ENCODE results near the gene AHRR.

AHRR gene

GRCh38 chr5:456351-457194 is 135.1 kb downstream of the AHRR start:
- FAIRE-seq (no peak), DNase-seq (ENCODE audit: insufficient read length, low spot score) (no peak)
- no peak for TF ChIP-seq CTCF (IDR thresholded peaks at IDR 0.05; ENCODE audit: insufficient read depth, missing control alignments)

GRCh38 chr5:457195-457961 is 135.9 kb downstream of the AHRR start:
- TF ChIP-seq CTCF (IDR thresholded peaks at IDR 0.05; ENCODE audit: insufficient read depth, missing control alignments) = no peak
- DNase-seq (ENCODE audit: insufficient read length, low spot score) (no peak), FAIRE-seq (no peak)

DNA sequence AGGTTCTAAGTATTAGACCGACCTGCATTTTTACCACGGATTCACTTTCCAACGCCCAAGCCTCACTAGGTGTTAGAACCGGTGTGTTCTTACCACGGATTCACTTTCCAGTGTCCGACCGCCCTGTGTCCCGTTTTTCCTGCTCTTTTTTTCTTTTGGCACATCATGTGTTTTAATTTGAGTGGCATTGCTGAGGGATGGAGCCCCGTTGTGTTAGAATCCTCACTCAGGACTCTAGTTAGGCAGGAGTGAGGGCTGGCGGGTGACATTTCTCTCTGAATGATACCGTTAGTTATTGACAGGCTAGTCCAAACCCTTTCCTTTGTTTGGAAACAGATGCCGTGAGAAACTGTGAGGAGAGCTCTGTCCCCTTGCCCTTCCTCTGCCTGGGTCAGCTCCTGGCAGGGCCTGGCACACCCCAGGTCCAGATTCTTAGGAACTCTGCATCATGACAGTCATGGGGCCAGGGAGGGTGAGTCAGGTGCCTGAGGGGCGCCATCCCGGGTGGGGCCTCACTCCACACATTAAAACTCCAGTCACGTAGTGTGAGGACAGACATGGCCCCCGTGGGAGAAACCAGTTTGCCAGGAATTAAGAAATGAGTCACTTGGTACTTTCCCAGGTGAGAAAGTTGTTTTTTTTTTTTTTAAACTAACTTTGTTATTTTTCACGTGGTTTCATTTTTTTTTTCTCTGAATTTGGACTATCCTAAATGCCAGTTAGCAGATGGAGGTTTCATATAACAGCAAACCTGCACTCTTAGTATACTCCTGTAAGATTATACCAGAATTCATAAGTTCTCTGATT is 137.2 kb downstream of the AHRR start:
- no peak for TF ChIP-seq CTCF (IDR thresholded peaks at IDR 0.05; ENCODE audit: insufficient read depth, missing control alignments)
- DNase-seq (ENCODE audit: insufficient read length, low spot score) = no peak
- FAIRE-seq = no peak

DNA sequence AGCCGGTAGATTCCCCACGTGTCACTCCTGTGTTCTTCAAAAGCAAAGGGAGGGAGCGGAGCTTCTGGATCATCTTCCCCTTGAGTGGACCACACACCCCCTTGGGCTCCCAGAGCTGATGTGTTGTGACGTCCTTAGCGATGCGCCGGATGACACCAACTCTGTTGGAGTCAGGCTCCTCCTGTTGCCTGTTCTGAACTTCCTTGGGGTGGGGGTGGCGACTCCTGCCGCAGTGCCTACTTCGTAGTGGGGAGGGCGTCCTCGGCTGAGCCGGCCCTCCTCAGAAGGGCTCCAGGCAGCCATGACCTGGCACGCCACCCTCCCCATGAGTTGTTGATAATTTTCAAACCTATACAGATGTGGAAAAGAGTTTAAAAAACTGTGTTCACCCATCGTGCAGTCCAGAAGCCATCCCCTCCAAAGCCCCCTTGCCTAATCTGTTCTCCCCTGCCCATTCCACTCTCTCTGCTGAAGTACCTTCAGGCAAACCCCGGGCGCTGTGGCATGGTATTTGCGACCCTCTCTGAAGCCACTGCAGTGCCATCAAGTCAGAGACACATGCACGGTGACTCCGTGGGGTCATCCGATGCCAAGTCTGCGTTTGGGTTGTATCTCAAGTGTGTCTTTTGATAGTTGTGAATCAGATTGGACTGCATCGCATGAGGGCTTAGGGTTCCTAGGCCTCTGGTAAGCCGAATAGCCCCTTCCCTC is 138.2 kb downstream of the AHRR start:
- TF ChIP-seq CTCF (IDR thresholded peaks at IDR 0.05; ENCODE audit: insufficient read depth, missing control alignments) = no peak
- DNase-seq (ENCODE audit: insufficient read length, low spot score) (no peak), FAIRE-seq (no peak)

- FAIRE-seq = no peak
- no peak for DNase-seq (ENCODE audit: insufficient read length, low spot score)
- no peak for TF ChIP-seq CTCF (IDR thresholded peaks at IDR 0.05; ENCODE audit: insufficient read depth, missing control alignments)
Measured at GRCh38 chr5:460273-460625, 138.7 kb downstream of the AHRR start.

DNA sequence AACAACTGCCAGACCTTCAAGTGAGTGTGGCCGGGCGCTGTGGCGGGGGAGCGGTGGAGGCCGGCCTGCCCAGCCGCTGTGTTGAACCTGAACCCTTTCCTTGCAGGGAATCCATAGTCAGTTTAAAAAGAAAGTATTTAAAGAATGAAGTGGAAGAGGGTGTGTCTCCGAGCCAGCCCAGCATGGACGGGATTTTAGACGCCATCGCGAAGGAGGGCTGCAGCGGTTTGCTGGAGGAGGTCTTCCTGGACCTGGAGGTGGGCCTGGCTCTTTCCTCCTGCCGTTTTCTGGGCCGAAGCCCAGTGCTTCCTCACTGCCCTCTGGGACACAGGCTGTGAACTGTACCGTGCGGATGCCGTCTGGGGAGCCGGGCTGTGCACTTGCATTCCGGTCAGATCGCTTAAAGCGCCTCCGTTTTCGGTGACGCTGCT is 140.6 kb downstream of the AHRR start:
- no peak for DNase-seq (ENCODE audit: insufficient read length, low spot score)
- TF ChIP-seq CTCF (IDR thresholded peaks at IDR 0.05; ENCODE audit: insufficient read depth, missing control alignments) = no peak
- FAIRE-seq = no peak
